GM19238 (cell line): Measurements from ENCODE around the gene RIMS3.

Experiments
- DNase-seq: peaks from one replicate; pipeline ENCODE4 v3.0.0; 2011; ENCODE audit warnings: low spot score; ENCODE audit not compliant: insufficient read length

RIMS3 gene

DNA sequence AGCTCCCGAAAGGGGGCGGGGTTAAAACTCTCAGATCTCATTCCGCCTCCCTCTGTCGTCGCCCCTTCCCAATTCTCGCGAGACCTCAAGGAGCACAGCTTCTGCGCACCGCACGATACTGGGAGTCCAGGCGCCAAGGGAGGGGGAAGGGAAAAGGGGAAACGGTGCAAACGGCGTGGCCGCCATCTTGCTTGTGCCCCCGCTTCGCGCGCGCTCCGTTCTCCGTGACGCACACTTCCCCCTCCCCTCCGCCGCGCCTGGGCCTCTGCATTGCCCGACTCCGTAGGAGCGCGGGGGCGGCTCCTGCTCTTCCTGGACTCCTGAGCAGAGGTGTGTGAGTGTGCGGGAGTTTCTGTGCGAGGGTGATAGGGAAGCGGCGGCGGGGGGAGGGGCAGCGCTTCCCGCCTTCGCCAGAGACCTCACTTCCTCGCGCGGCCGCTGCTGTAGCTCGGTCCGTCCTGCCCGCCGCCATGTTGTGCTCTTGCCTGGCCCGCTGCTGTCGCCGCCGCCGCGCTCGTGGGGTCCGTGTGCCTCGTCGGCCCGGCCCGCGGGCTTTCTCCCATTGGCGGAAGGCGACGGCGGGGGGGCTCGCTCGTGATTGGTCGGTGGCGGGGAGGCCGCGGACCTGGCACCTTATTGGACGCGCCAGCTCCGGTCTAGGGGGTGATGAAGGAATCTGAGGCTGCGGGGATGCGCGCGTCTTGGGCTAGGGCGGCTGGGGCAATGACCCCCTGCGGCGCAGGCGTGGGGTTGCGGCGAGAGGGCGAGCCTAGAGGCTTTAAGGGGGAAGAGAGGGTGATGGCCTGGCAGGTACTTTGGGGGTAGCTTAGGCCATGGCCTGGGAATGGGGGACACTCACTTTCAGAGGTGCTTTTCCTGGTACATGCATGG is 26.3 kb upstream of the RIMS3 start, which contains the start of gene NFYC:
NFYC (plus strand) TSS at position 167 of the 891 bp plus-strand sequence. CDS start 47,140 bp downstream, outside the sequence.
- peak; percentile 88 for DNase-seq

DNA sequence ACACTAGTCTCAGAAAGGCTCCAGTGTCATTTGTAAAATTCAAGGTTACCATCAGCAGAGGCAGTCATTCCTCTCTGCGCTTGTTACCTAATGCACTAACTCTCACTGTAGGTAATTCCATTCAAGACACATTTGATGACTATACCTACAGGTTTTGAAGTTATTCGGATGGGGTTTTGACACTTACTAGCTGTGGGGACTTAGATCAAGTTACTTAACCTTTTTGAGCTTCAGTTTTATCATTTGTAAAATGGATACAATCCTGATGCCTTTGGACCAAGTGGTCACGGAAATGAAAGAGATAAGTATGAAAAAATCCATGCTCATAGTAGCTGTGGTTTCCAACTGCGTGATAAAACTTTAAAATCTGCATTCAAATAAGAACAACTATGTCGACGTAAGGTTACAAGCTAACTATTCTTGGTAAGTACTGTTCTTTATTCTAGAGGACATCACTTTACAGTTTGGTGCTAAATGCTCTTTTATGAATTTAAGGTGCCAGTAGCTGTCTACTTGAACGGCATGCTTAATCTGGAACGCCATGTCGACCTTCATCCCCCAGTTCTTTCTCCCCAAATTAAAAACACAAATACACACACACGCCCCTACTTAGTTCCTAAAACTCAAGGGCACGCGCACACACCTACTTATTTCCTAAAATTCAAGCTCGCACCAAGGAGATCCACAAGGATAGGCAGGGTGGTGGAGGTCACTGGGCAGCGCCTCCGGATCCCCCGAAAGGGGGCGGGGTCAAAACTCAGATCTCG is 25.5 kb upstream of the RIMS3 start:
- DNase-seq, result no peak

DNA sequence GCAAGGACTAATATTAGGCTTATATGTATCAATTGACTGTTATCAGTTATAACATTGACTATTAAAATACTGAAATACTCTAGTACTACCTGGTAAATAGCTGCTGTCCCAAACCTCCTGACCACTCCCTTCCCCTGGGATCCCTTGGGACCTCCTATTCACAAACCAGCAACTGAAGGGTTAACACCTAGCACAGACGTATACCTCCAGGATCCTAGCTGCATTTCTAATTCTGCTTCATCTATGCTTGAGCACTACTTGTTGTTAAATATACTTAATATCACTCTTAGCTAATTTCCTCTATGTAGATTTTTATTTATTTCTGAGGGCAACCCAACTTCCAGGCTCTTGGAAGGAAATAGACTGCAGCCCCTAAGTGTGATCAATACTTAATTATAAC is 24.3 kb upstream of the RIMS3 start:
- no peak for DNase-seq

GRCh38 chr1:40687661-40688060 is 22.2 kb upstream of the RIMS3 start:
- no peak for DNase-seq

DNA sequence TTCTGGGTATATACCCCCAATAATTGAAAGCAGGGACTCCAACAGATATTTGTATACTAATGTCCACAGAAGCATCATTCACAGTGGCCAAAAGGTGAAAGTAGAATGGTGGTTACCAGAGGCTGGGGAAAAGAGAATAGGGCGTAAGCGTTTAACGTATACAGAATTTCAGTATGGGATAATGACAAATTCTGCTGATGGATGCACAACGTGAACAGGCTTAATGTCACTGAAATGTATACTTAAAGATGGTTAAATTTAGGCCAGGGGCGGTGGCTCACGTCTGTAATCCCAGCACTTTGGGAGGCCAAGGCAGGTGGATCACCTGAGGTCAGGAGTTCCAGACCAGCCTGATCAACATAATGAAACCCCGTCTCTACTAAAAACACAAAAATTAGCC is 21.6 kb upstream of the RIMS3 start:
- no peak for DNase-seq

- DNase-seq, result no peak
Observed at GRCh38 chr1:40684669-40685068, 19.2 kb upstream of the RIMS3 start.

DNA sequence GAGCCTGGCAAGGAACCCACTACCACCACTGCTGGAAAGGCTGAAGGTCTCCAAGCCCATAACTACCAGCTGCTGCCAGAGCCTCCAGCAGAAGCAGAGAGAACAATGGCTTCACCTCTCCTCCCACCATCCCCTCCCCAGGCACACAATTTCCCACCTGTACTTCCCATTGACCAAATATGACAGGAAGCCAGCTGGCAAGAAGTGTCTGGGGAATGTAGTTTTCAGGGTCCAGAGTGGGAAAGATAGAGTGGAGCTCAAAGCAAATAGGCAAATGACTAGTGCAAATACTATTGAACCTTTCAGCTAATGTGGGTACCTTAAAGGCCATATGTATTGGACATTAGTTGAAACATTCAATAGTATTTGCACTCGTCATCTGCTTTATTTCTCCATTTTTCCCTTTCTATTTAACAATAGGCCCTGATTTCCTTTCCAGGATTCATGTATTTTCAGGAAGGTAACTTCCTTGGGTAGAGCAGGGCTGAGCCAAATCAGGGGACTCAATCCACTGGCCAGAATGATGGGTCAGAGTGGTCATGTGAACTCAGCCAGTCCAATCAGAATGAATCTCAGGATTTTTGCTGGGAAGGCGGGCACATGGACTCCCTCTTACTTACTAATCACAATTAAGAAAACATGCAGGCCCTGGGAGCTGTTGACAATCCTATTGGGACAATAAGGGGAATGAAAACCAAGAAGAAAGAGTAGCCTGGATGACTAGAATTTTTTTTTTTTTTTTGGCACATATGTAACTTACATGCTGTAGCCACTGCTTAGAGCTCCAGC is 13.9 kb upstream of the RIMS3 start:
- DNase-seq, result no peak

DNA sequence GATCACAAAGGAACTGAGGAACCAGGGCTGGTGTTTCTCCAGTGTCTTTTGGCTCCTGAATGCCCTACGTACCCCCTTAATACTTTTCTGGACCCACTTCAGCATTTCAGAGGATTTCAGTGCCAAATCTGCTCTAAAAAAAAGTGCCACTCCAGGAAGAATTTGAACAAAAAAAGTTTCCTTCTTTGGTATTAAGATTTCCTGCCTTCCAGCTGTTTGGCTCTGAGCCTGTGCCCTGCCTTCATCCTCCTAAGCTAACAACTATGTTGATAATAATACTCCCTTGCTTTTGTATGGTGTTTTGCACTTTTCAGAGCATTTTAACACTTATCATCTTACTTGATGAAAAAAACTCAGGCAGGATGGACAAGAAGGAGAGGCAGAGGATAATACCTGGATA is 11.0 kb upstream of the RIMS3 start:
- no peak for DNase-seq

GRCh38 chr1:40673452-40673851 is 8.0 kb upstream of the RIMS3 start:
- DNase-seq, result no peak

DNA sequence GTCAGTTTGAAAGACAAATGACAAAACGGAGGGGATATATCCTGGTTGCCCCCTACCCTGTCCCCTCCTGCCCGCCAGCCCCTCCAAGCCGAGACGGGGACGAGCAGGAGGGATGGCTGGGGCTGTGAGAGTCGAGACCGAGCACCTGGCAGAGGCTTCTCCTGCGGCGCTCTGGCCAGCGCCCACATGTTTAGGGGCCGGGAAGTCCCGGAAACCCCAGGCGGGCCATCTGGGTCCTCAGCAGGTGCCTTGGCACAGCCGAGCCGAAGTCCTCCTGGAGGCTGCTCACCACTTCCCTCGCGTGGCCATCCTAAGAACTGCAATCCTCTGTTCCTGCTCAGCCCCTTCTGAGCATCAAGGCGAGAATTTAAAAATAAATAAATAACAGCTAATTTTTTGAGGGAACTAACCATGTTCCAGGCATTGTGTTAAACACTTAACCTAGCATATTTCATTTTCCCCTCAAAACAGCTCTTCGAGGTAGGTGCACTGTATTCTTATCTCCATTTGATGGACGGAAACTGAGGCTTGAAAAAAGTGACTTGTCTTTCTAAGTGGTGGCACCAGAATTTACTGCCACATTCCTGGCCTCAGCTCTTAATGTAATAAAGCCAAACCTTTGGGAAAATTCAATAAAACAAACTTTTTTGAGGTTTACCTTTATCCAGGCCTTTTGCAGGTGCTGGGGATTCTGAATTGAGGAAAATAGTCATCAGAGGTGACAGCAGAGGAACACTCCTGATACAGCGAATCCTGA is 3.5 kb upstream of the RIMS3 start:
- DNase-seq, result peak; percentile 89

- no peak for DNase-seq
Observed at GRCh38 chr1:40664791-40665190, 691 bp downstream of the RIMS3 start.

DNA sequence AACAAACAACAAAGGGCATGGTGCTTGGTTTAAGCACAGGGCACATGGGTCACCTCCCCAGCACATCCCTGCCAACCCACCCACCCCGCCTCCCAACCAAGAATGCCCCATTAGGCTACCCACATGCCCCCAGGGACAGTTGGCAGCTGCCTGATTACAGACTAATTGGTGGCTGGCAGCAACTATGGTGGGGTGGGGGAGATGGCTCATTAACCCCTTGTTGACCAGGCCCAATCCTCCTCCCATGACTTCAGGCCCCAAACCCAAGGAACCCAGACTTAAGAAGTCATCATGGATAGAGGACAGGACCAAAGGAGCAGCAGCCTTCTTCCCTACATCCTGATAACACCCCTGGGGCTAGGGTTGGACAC is 1.3 kb downstream of the RIMS3 start:
- DNase-seq, result no peak

GRCh38 chr1:40663324-40664166 is 1.9 kb downstream of the RIMS3 start:
- DNase-seq, result no peak

DNA sequence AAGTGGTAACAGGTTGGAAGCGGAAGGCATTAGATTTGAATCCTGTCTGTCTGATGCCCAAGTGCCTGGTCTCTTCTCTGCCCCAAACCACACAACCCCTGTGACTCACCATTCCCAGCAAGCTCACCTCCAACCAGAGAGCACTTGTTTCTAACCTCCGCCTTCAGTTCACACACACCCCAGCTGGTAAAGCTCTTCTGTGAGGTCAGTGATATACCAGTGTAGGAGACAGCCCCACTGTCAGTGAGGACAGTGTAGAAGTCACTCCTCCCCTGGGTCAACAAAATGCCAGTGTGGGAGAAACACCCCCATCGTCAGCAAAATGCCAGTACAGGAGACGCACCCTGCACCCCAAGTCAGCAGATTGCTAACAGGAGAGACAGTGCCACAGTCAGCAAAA is 2.6 kb downstream of the RIMS3 start:
- DNase-seq, result no peak

DNA sequence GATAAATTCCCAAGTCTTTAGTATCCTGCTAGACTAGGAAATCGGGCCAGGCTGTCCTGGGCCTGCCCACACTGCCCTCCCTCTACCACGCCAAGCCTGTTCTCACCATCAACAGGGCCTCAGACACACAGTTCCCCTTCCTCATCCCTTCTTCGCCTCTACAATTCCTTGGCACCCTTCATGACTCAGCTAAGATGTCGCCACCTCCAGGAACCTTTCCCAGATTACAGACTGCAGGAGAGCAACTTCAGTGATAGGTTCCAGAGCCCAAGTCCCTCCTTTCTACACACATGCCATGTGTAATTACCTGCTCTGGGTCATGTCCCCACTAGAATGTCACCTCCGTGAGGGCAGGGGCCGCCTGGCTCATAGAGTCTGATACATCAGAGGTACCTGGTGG is 3.3 kb downstream of the RIMS3 start:
- no peak for DNase-seq

DNA sequence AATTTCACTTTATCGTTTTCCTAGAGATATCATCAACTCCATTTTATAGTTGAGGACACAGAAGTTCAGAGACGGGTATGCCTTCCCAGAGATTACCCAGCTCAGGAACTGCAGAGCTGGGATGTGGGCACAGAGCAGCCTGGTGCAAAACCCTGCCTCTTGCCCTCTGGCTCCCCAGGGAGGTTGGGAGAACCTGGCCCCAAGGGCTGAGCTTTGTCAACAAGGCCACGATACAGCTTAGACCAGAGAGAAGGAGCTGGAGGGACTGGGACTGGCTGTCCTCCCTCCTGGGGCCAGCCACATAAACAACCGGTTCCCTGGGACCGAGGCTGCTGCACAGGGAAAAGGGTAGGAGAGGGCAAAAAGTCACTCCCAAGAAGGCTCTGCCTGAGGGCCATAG is 3.8 kb downstream of the RIMS3 start:
- DNase-seq, result no peak

DNA sequence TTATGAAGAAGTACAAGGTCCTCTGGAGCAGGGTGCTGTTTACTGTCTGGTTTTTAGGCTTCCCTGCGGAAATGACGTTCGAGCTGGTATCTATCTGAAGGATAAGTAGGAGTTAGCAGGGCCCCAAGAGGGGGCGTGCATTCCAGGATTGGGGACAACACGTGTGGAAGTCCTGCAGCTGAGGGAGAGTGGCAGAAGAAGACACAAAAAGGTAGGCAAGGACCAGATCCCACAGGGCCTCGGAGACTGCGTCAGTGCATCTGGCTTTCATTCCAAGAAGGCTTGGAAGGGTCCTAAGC is 5.9 kb downstream of the RIMS3 start:
- DNase-seq, result no peak

DNA sequence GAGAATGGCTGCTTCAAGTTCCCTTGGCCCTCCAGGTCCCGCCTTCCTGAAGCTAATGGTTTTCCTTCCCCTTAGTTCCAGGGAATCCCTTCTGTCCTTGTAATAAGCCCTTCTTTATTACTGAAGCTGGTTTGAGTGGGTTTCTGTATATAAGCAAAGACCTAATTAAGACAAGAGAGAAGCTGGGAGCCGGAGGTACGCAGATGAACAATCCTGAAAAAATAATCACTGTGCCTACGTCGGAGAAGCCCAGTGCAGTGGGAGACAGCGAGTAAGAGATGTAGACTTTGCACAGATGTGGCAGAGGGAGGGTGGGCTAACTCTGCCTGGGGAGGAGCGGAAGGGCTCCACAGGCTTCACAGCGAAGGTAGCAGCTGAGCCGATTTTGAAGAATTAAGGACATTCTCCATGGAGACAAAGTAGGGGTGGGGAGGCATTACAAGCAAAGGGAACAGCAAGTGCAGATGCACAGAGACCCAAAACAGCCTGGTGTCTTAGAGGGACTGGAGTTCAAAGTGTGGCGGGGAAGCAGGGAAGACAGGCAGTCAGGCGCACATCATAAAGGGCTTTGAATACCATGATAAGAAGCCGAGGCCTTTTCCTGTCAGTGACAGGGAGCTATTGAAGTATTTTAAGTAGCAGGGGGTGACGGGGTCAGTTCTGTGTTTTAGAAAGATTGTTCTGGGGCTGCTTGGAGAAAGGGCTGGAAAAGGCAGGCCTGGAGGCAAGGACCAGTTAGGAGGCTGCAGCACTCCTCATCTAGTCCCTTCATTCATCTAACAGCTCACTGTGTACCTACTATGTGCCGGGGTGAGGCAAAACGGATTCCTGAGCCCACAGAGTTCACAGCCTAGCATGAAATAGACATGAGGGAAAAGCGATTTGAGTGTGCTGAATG is 6.5 kb downstream of the RIMS3 start:
- DNase-seq, result no peak

DNA sequence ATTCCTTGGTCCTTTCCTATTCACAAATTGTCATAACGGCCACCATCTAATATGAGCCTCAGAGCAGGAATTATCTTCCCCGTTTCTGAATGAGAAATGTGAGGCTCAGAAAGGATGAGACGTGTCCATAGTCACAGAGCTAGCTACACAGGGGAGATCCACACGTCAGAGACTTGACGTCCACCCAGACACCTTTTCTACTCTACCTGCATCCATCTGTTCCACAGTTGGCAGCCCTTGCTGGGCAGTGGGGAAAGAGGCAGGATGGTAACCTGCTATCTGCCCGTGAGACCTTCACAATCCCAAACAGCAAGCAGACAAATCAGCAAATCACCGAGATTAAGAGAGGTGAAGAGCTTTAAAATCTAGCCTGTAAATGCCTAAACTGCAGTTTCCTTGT is 8.4 kb downstream of the RIMS3 start:
- no peak for DNase-seq
